PC-9 (cell line): ENCODE results near the gene ACBD3. TPM values are rescaled to one million over a fixed set of nuclear protein-coding genes. Genes with fewer than 3 reads are reported as not detected.
A peak's percentile ranks its signal among the peaks of the same experiment; 100 is the strongest.

ENCODE experiments used
- Bru-seq: library from RNA; stranded (reverse); fragments of 400-500 nt; gene quantifications from one replicate; lab custom pipeline; 2021; lab: Mats Ljungman, UMichigan
- BruChase-seq, 2 experiments: library from RNA; stranded (reverse); fragments of 400-500 nt; gene quantifications; one replicate each; lab custom pipeline; 2021; lab: Mats Ljungman, UMichigan
- BruUV-seq: library from RNA; stranded (reverse); fragments of 400-500 nt; replicated peaks from 2 replicates; lab custom pipeline; 2021; lab: Mats Ljungman, UMichigan
- CTCF ChIA-PET: fragments of 300-600 bp; sonication (Branson Sonifier 250); formaldehyde crosslinking; loops from one replicate; lab custom pipeline; 2022; ENCODE audit warnings: antibody characterized with exemption; lab: Charles Lee
- POLR2A ChIA-PET: fragments of 300-600 bp; sonication (Branson Sonifier 250); formaldehyde crosslinking; loops from one replicate; lab custom pipeline; 2022; ENCODE audit warnings: antibody characterized with exemption; ENCODE audit not compliant: unreplicated experiment; lab: Charles Lee
- DNase-seq, 2 experiments: peaks; one replicate each; pipeline versions ENCODE4 v3.0.0 to v3.0.0-alpha.2; 2015 to 2022; ENCODE audit warnings: mixed read lengths in 1 of 2
- H2AFZ ChIP-seq: fragments of 200-600 bp; sonication (generic); 2 replicates; pipeline ENCODE4 v1.8.1; 2017; ENCODE audit warnings: antibody characterized with exemption
- H3F3A ChIP-seq: fragments of 200-600 bp; sonication (generic); 2 replicates; pipeline ENCODE4 v1.8.1; 2017; ENCODE audit warnings: antibody characterized with exemption, mild to moderate bottlenecking, low read depth; ENCODE audit not compliant: insufficient read depth
- H3K27ac ChIP-seq: fragments of 200-600 bp; sonication (generic); 2 replicates; pipeline ENCODE4 v1.6.1; 2016; ENCODE audit warnings: mixed run types
- H3K27me3 ChIP-seq: fragments of 200-600 bp; sonication (generic); 2 replicates; pipeline ENCODE4 v1.6.1; 2016; ENCODE audit warnings: low read depth, mixed run types; ENCODE audit not compliant: insufficient read depth
- H3K36me3 ChIP-seq: fragments of 200-600 bp; sonication (generic); 2 replicates; pipeline ENCODE4 v1.6.1; 2016; ENCODE audit warnings: low read depth, mixed run types
- H3K4me1 ChIP-seq: fragments of 200-600 bp; sonication (generic); replicated peaks from 2 replicates; pipeline ENCODE4 v1.6.1; 2016; ENCODE audit warnings: mixed run types; ENCODE audit not compliant: insufficient read depth
- H3K4me2 ChIP-seq: fragments of 200-600 bp; sonication (generic); 2 replicates; pipeline ENCODE4 v1.6.1; 2017; ENCODE audit warnings: mixed run types
- H3K4me3 ChIP-seq: fragments of 200-600 bp; sonication (generic); 2 replicates; pipeline ENCODE4 v1.6.1; 2016; ENCODE audit warnings: mixed run types
- H3K79me2 ChIP-seq: fragments of 200-600 bp; sonication (generic); 2 replicates; pipeline ENCODE4 v1.6.1; 2017; ENCODE audit warnings: low read depth, mixed run types
- H3K9me2 ChIP-seq: fragments of 200-600 bp; sonication (generic); 2 replicates; pipeline ENCODE4 v1.8.1; 2017; ENCODE audit warnings: mild to moderate bottlenecking; ENCODE audit not compliant: insufficient read depth
- H3K9me3 ChIP-seq: fragments of 200-600 bp; sonication (generic); 2 replicates; pipeline ENCODE4 v1.8.1; 2016; ENCODE audit warnings: low read depth; ENCODE audit not compliant: insufficient read depth
- H4K20me1 ChIP-seq: fragments of 200-600 bp; sonication (generic); 2 replicates; pipeline ENCODE4 v1.8.1; 2017; ENCODE audit not compliant: insufficient read depth
- EZH2 ChIP-seq: fragments of 200-600 bp; sonication (generic); IDR thresholded peaks from 2 replicates; pipeline ENCODE4 v1.8.0; 2017; ENCODE audit warnings: antibody characterized with exemption, low read depth
- intact Hi-C: fragments of 100-400 bp; cut with micrococcal nuclease; formaldehyde crosslinking; loops from one replicate; pipeline ENCODE4 v1.10.0; 2022; ENCODE audit not compliant: unreplicated experiment
- long read RNA-seq: library from polyadenylated mRNA; stranded (forward); transcript quantifications from one replicate; pipeline ENCODE4 v2.0.0, GENCODE V29; 2022
- total RNA-seq: library from RNA; stranded (reverse); gene quantifications from 2 replicates; pipeline ENCODE4 v1.2.3, GENCODE V29; 2021
- TF ChIP-seq, protein P1 (sequence below): fragments of 200-600 bp; sonication (generic); conservative IDR thresholded peaks from 2 replicates; pipeline ENCODE4 v1.6.1; 2017; ENCODE audit warnings: mixed run types, antibody characterized with exemption, mild to moderate bottlenecking, moderate library complexity

ACBD3 gene
- total RNA-seq (39.3 and 46.4 TPM in 2 replicates), Bru-seq, nascent RNA (percentile 91 among the genes with signal in this experiment), BruChase-seq, experiment 1, labeled RNA remaining after a 2-hour chase (percentile 92 among the genes with signal in this experiment), BruChase-seq, experiment 2, labeled RNA remaining after a 6-hour chase (percentile 90 among the genes with signal in this experiment)
- long read RNA-seq, transcript ACBD3-201 (8 exons, 3,573 nt), result major isoform, 85 of 98 reads
- long read RNA-seq, partial matches to known transcripts, result 1 of 98 reads
- long read RNA-seq, other reads (novel, unspliced or antisense), result 12 of 98 reads

- Histone ChIP-seq H3K9me3 (no peaks in the 10 kb centered on the region), H2AFZ (peak within 1 kb of the TSS; percentile 98), H3K36me3 (no peaks in the 10 kb centered on the region), H3F3A (peaks cover 13% of the 10 kb centered on the region), H4K20me1 (peaks cover 32% of the 10 kb centered on the region), H3K4me1 (peaks cover 21% of the 10 kb centered on the region), H3K9me2 (no peaks in the 10 kb centered on the region), H3K4me3 (peak within 1 kb of the TSS; percentile 98), H3K79me2 (peaks cover 53% of the 10 kb centered on the region), H3K27ac (peak within 1 kb of the TSS; percentile 61), H3K27me3 (no peaks in the 10 kb centered on the region), H3K4me2 (peak within 1 kb of the TSS; percentile 97)
- ChIA-PET CTCF (interaction anchor here (0.6 to 1.0 kb wide), 3 partner anchors 16 to 121 kb away, joined by 3 to 6 read pairs (median 4); no protein-coding TSS in a partner anchor), POLR2A (interaction anchor here (0.6 to 0.7 kb wide), 4 partner anchors 8 to 176 kb away, joined by 3 to 8 read pairs (median 6); no protein-coding TSS in a partner anchor)
- TF ChIP-seq, protein P1, sequence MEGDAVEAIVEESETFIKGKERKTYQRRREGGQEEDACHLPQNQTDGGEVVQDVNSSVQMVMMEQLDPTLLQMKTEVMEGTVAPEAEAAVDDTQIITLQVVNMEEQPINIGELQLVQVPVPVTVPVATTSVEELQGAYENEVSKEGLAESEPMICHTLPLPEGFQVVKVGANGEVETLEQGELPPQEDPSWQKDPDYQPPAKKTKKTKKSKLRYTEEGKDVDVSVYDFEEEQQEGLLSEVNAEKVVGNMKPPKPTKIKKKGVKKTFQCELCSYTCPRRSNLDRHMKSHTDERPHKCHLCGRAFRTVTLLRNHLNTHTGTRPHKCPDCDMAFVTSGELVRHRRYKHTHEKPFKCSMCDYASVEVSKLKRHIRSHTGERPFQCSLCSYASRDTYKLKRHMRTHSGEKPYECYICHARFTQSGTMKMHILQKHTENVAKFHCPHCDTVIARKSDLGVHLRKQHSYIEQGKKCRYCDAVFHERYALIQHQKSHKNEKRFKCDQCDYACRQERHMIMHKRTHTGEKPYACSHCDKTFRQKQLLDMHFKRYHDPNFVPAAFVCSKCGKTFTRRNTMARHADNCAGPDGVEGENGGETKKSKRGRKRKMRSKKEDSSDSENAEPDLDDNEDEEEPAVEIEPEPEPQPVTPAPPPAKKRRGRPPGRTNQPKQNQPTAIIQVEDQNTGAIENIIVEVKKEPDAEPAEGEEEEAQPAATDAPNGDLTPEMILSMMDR, result no peak; the same call in 1 of the 2 replicates
- no peak for TF ChIP-seq EZH2
- DNase-seq, result peak; percentile 76 to 82
- intact Hi-C loops, result loop anchor here (5.0 kb wide), 1 partner anchor 194 kb away; no protein-coding TSS in a partner anchor
- BruUV-seq, result TSS peak; percentile 22
Observed at GRCh38 chr1:226186124-226187018, at the start of gene ACBD3. TSS of gene ACBD3 (minus strand) at chr1:226186741. CDS start at chr1:226186675, 66 bp downstream.

DNA sequence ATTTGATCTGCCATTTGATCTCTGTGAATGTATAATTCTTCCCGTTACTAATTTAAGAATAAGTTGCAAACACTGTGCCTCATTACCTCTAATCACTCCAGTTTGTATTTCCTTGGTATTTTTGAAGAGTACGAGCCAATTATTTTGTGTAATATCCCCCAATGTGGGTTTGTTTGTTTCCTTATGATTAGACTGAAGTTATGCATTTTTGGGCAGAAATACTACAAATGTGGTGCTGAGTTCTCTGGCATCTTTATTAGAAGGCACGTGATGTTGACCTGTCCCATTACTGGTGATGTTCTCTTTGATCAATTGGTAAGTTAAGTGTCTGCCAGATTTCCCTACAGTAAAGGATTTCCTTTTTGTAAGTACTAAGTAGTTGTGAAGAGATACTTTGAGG lies 47.3 kb upstream of the ACBD3 start:
- intact Hi-C loops, result no loop called here
- H3F3A ChIP-seq, result no peaks in the 10 kb centered on the region; the same call in none of the 2 replicates
- H3K79me2 ChIP-seq, result no peaks in the 10 kb centered on the region
- no peaks in the 10 kb centered on the region for H3K9me2 ChIP-seq
- H3K36me3 ChIP-seq, result peaks cover 17% of the 10 kb centered on the region
- no peak overlapping the region for H3K4me2 ChIP-seq
- CTCF ChIA-PET, result no interaction called here
- no peaks in the 10 kb centered on the region for H3K27me3 ChIP-seq
- H3K4me1 ChIP-seq, result no peaks in the 10 kb centered on the region
- no TSS peak for BruUV-seq
- H4K20me1 ChIP-seq, result no peaks in the 10 kb centered on the region
- no peak overlapping the region for H3K27ac ChIP-seq
- no peak overlapping the region for H3K4me3 ChIP-seq
- DNase-seq, result no peak
- POLR2A ChIA-PET, result no interaction called here
- TF ChIP-seq EZH2, result no peak
- TF ChIP-seq, protein P1, result no peak
- H3K9me3 ChIP-seq, result no peaks in the 10 kb centered on the region
- no peak overlapping the region for H2AFZ ChIP-seq

DNA sequence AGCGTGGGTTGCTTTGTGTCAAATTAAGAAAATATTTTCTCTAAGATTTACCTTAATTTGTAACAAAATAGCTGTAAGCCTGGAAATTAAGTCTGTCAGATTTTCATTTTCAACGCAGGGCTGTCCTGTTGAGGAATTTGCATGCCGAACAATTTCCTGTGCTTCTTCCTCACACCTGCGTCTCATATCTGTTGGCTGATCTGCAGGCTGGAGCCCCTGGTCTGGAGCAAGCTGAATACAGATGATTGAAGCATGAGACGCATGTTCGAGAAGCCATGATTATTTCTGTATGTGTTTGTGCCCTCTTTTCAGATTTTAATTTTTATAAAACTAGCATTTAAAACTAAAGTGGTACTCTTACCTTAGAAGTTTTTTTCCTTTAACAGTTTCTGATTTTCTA lies 46.8 kb upstream of the ACBD3 start:
- H3K4me3 ChIP-seq, result no peak overlapping the region
- H2AFZ ChIP-seq, result no peak overlapping the region
- H3K9me3 ChIP-seq, result no peaks in the 10 kb centered on the region
- H3K4me1 ChIP-seq, result no peaks in the 10 kb centered on the region
- H4K20me1 ChIP-seq, result no peaks in the 10 kb centered on the region
- no peaks in the 10 kb centered on the region for H3K9me2 ChIP-seq
- intact Hi-C loops, result no loop called here
- DNase-seq, result no peak
- no peaks in the 10 kb centered on the region for H3K27me3 ChIP-seq
- no peak for TF ChIP-seq EZH2
- TF ChIP-seq, protein P1, result no peak
- H3K4me2 ChIP-seq, result no peak overlapping the region
- no TSS peak for BruUV-seq
- POLR2A ChIA-PET, result no interaction called here
- H3K27ac ChIP-seq, result no peak overlapping the region
- peaks cover 17% of the 10 kb centered on the region for H3K36me3 ChIP-seq
- H3F3A ChIP-seq, result no peaks in the 10 kb centered on the region; the same call in none of the 2 replicates
- CTCF ChIA-PET, result no interaction called here
- no peaks in the 10 kb centered on the region for H3K79me2 ChIP-seq
